Transverse colon (tissue), 3 donors: ENCODE results near the gene CHEK2.

ENCODE experiments used
- EP300 ChIP-seq: sonication (generic); formaldehyde crosslinking; IDR thresholded peaks from one replicate; pipeline ENCODE4 v1.6.1; 2017; ENCODE audit warnings: antibody characterized with exemption, low read depth
- POLR2A ChIP-seq: fragments of 450-650 bp; IDR thresholded peaks from one replicate; pipeline ENCODE4 v1.6.1; 2016; ENCODE audit warnings: antibody characterized with exemption, mild to moderate bottlenecking, moderate library complexity
- TF ChIP-seq, protein P1 (sequence below), 5 experiments: fragments of 200-600 bp in 3 of 5; fragments of 450-650 bp in 2 of 5; sonication (generic) in 3 of 5; IDR thresholded peaks; 1 replicate in 2 of 5; 2 replicates in 3 of 5; pipeline ENCODE4 v1.5.1; 2016 to 2017; ENCODE audit warnings: antibody characterized with exemption in 5 of 5, inconsistent platforms in 3 of 5, mild to moderate bottlenecking in 2 of 5, moderate library complexity in 1 of 5

- TF ChIP-seq EP300 (no peak), POLR2A (no peak)
- TF ChIP-seq, protein P1, sequence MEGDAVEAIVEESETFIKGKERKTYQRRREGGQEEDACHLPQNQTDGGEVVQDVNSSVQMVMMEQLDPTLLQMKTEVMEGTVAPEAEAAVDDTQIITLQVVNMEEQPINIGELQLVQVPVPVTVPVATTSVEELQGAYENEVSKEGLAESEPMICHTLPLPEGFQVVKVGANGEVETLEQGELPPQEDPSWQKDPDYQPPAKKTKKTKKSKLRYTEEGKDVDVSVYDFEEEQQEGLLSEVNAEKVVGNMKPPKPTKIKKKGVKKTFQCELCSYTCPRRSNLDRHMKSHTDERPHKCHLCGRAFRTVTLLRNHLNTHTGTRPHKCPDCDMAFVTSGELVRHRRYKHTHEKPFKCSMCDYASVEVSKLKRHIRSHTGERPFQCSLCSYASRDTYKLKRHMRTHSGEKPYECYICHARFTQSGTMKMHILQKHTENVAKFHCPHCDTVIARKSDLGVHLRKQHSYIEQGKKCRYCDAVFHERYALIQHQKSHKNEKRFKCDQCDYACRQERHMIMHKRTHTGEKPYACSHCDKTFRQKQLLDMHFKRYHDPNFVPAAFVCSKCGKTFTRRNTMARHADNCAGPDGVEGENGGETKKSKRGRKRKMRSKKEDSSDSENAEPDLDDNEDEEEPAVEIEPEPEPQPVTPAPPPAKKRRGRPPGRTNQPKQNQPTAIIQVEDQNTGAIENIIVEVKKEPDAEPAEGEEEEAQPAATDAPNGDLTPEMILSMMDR (IDR thresholded peaks at IDR 0.05), result no peak
Measured at GRCh38 chr22:28669387-28669786, 72.2 kb downstream of the CHEK2 start.
